Stimulated activated CD8-positive, alpha-beta memory T cell treated with anti-CD3 and anti-CD28 coated beads, Interleukin-7, amount 100 ng/mL, for 1 hour (primary cell): ENCODE results near the gene HLA-G.

Experiments used
- DNase-seq, 2 donors: peaks; one replicate each; pipeline ENCODE4 v3.0.0-alpha.2; 2020; ENCODE audit warnings: low read depth in 2 of 2

The HLA-G gene

GRCh38 chr6:29816030-29816429 lies 11.6 kb upstream of the HLA-G start:
- no peak for DNase-seq

- DNase-seq = no peak
Observed at GRCh38 chr6:29818892-29819291, 8.7 kb upstream of the HLA-G start.

GRCh38 chr6:29824144-29824543 lies 3.5 kb upstream of the HLA-G start:
- DNase-seq = no peak

- no peak for DNase-seq
Observed at GRCh38 chr6:29825848-29826247, 1.8 kb upstream of the HLA-G start.

GRCh38 chr6:29826271-29826670 lies 1.4 kb upstream of the HLA-G start:
- no peak for DNase-seq

- DNase-seq = no peak
Observed at GRCh38 chr6:29828471-29828797, 809 bp downstream of the HLA-G start.

- DNase-seq = no peak
Observed at GRCh38 chr6:29829766-29830165, 2.1 kb downstream of the HLA-G start.

- no peak for DNase-seq
Observed at GRCh38 chr6:29830409-29830808, 2.8 kb downstream of the HLA-G start.

- DNase-seq = no peak
Observed at GRCh38 chr6:29831776-29832175, 4.2 kb downstream of the HLA-G start.

- peak; percentile 41 to 42 for DNase-seq
Observed at GRCh38 chr6:29834564-29835436, 7.2 kb downstream of the HLA-G start.

GRCh38 chr6:29839917-29840316 lies 12.3 kb downstream of the HLA-G start:
- DNase-seq = no peak

GRCh38 chr6:29841030-29841429 lies 13.4 kb downstream of the HLA-G start:
- no peak for DNase-seq

GRCh38 chr6:29845405-29846006 lies 17.9 kb downstream of the HLA-G start:
- DNase-seq = no peak

GRCh38 chr6:29847871-29848630 lies 20.4 kb downstream of the HLA-G start:
- peak; percentile 68 to 81 for DNase-seq

GRCh38 chr6:29850011-29850553 lies 22.5 kb downstream of the HLA-G start:
- no peak for DNase-seq

GRCh38 chr6:29851190-29851589 lies 23.6 kb downstream of the HLA-G start:
- no peak for DNase-seq

GRCh38 chr6:29853245-29853644 lies 25.6 kb downstream of the HLA-G start:
- DNase-seq = no peak

- no peak for DNase-seq
Observed at GRCh38 chr6:29858006-29858405, 30.4 kb downstream of the HLA-G start.

GRCh38 chr6:29861521-29862255 lies 34.1 kb downstream of the HLA-G start:
- DNase-seq = no peak

- no peak for DNase-seq
Observed at GRCh38 chr6:29864037-29864810, 36.6 kb downstream of the HLA-G start.

- no peak for DNase-seq
Observed at GRCh38 chr6:29865631-29866030, 38.0 kb downstream of the HLA-G start.
